Mesendoderm (in vitro differentiated cells): ENCODE measurements around the gene PDGFD.

Experiments used
- DNase-seq: peaks from one replicate; pipeline ENCODE4 v3.0.0; 2013
- H2AK5ac ChIP-seq: 2 replicates; pipeline ENCODE4 v1.6.1; 2013; ENCODE audit warnings: low read length, inconsistent platforms
- H2BK120ac ChIP-seq: 2 replicates; pipeline ENCODE4 v1.6.1; 2013; ENCODE audit warnings: low read depth, mild to moderate bottlenecking, low read length, moderate library complexity, mixed read lengths
- H2BK15ac ChIP-seq: replicated peaks from 2 replicates; pipeline ENCODE4 v1.6.1; 2013; ENCODE audit warnings: low read depth, mild to moderate bottlenecking, moderate library complexity
- H2BK5ac ChIP-seq: 2 replicates; pipeline ENCODE4 v1.6.1; 2013; ENCODE audit warnings: low read length, inconsistent platforms
- H3K18ac ChIP-seq: 2 replicates; pipeline ENCODE4 v1.6.1; 2013; ENCODE audit warnings: mild to moderate bottlenecking, low read length, mixed read lengths
- H3K23ac ChIP-seq: one replicate; pipeline ENCODE4 v1.6.1; 2013; ENCODE audit warnings: low read length
- H3K27ac ChIP-seq: 2 replicates; pipeline ENCODE4 v1.5.1; 2013; ENCODE audit warnings: low read depth, mild to moderate bottlenecking, inconsistent platforms, low read length, moderate library complexity
- H3K27me3 ChIP-seq: 2 replicates; pipeline ENCODE4 v1.6.1; 2013; ENCODE audit warnings: low read length, control low read depth, mild to moderate bottlenecking, inconsistent platforms; ENCODE audit not compliant: insufficient read depth, poor library complexity
- H3K36me3 ChIP-seq: 2 replicates; pipeline ENCODE4 v1.6.1; 2013; ENCODE audit warnings: low read length, inconsistent platforms; ENCODE audit not compliant: control insufficient read depth, insufficient read depth
- H3K4ac ChIP-seq: one replicate; pipeline ENCODE4 v1.6.1; 2013; ENCODE audit warnings: low read depth, mild to moderate bottlenecking, low read length, moderate library complexity
- H3K4me1 ChIP-seq: 2 replicates; pipeline ENCODE4 v1.6.1; 2013; ENCODE audit warnings: low read depth, low read length, inconsistent platforms; ENCODE audit not compliant: control insufficient read depth
- H3K4me2 ChIP-seq: 2 replicates; pipeline ENCODE4 v1.6.1; 2013; ENCODE audit warnings: low read length
- H3K4me3 ChIP-seq: 2 replicates; pipeline ENCODE4 v1.5.1; 2013; ENCODE audit warnings: mild to moderate bottlenecking, low read length
- H3K56ac ChIP-seq: one replicate; pipeline ENCODE4 v1.6.1; 2013; ENCODE audit warnings: low read length
- H3K79me1 ChIP-seq: 2 replicates; pipeline ENCODE4 v1.6.1; 2013; ENCODE audit warnings: low read length, inconsistent platforms
- H3K79me2 ChIP-seq: 2 replicates; pipeline ENCODE4 v1.6.1; 2013; ENCODE audit warnings: mild to moderate bottlenecking, low read length; ENCODE audit not compliant: control insufficient read depth, insufficient read depth
- H3K9ac ChIP-seq: 2 replicates; pipeline ENCODE4 v1.6.1; 2013; ENCODE audit warnings: low read length, inconsistent platforms
- H4K5ac ChIP-seq: one replicate; pipeline ENCODE4 v1.6.1; 2013; ENCODE audit warnings: low read length
- H4K8ac ChIP-seq: one replicate; pipeline ENCODE4 v1.6.1; 2013; ENCODE audit warnings: low read depth, mild to moderate bottlenecking, control low read depth, low read length, moderate library complexity
- WGBS: extraction: QIAGEN DNeasy Blood & Tissue Kit; methylation state at CpG from one replicate; pipeline ENCODE4 v1.1.7; 2013; ENCODE audit warnings: low lambda C conversion rate, missing lambda C conversion rate; ENCODE audit not compliant: insufficient coverage; ENCODE audit errors: extremely low coverage; 5-methylcytosine and 5-hydroxymethylcytosine counted together

PDGFD gene

DNA sequence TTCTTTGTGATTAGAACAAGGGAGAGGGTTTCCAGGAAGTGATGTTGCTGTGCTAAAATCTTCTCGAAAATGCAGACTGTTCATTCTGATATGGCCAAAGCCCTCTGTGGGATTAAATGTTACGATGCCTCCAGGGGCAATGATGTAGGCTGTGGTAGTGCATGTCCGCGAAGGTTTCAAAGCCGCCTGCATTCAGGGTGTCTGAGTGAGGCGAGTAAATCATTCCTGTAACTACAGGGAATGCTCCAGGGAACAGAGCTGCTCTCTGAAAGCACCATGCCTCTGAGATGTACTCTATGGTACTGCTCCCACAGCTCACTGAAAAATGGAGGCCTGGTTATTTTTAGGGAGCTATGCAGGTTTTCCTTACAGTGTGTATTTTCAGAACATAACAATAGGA lies 21.2 kb downstream of the PDGFD start:
- Histone ChIP-seq H2AK5ac (no peak overlapping the region), H3K4me2 (no peak overlapping the region)

DNA sequence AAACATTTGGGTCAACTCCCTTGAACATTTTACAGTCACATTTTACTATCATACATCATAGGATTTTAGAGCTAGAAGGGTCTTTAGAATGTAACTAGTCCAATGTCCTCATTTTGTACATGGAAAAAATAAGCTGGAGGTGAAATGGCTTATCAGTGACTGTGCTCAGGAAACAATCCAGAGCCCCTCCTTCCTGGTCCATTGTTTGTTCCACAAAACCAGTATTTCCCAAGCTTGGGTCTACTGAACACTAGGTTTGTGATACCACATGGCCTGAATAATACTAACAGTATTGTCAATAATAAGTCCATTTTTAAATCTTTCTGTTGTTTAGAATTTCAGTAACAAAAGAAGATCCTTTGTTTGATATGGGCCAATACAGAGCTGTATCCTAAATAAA lies 27.1 kb downstream of the PDGFD start:
- H3K4me3 ChIP-seq: no peak overlapping the region
- no peak overlapping the region for H4K8ac ChIP-seq
- H4K5ac ChIP-seq: no peak overlapping the region
- H3K18ac ChIP-seq: no peak overlapping the region
- H2BK5ac ChIP-seq: no peak overlapping the region
- H3K27me3 ChIP-seq: no peaks in the 10 kb centered on the region
- no peak overlapping the region for H3K23ac ChIP-seq
- no peak overlapping the region for H2AK5ac ChIP-seq
- H3K36me3 ChIP-seq: no peaks in the 10 kb centered on the region
- peaks cover 2% of the 10 kb centered on the region for H3K4me1 ChIP-seq
- no peak overlapping the region for H3K56ac ChIP-seq
- H2BK15ac ChIP-seq: no peak overlapping the region
- no peak for DNase-seq
- H3K79me2 ChIP-seq: no peaks in the 10 kb centered on the region
- H3K9ac ChIP-seq: no peak overlapping the region
- H3K27ac ChIP-seq: no peak overlapping the region
- H3K4me2 ChIP-seq: no peak overlapping the region
- H2BK120ac ChIP-seq: no peak overlapping the region
- H3K4ac ChIP-seq: no peak overlapping the region
- no peaks in the 10 kb centered on the region for H3K79me1 ChIP-seq

More for the DNA sequence above, 21.2 kb downstream of the PDGFD start:
- no peak overlapping the region for H2BK15ac ChIP-seq
- no peaks in the 10 kb centered on the region for H3K79me2 ChIP-seq
- no peak overlapping the region for H3K56ac ChIP-seq
- no peaks in the 10 kb centered on the region for H3K27me3 ChIP-seq
- no peaks in the 10 kb centered on the region for H3K36me3 ChIP-seq
- no peak overlapping the region for H3K27ac ChIP-seq
- no peak overlapping the region for H3K9ac ChIP-seq
- H2BK5ac ChIP-seq: no peak overlapping the region
- no peak overlapping the region for H2BK120ac ChIP-seq
- H4K5ac ChIP-seq: no peak overlapping the region
- DNase-seq: no peak
- no peaks in the 10 kb centered on the region for H3K4me1 ChIP-seq
- H3K4ac ChIP-seq: no peak overlapping the region
- WGBS: no CpG with 5 or more reads among the region's 6 CpGs
- no peak overlapping the region for H3K23ac ChIP-seq
- H4K8ac ChIP-seq: no peak overlapping the region
- H3K79me1 ChIP-seq: no peaks in the 10 kb centered on the region
- H3K4me3 ChIP-seq: no peak overlapping the region
- no peak overlapping the region for H3K18ac ChIP-seq

DNA sequence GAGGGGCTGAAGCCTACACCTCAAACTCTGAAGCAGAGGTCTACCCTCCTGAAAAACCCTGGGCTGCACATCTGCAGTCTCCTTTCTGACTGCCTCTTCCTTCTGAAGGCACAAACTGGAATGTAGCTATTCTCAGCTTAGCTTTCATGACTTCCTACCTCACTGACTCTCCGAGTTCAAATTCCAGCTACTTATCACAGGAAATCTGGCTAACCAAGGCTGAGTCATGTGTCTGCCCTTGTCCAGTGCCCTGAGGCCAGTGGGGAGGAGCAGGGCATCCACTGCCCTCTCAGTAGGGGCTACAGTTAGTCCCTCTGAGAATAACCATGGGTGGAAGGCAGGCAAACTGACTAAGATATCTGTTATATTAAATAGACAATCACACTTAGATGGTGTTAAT lies 29.2 kb downstream of the PDGFD start:
- Histone ChIP-seq H3K4me1 (peaks cover 2% of the 10 kb centered on the region), H2BK15ac (no peak overlapping the region), H3K4ac (no peak overlapping the region), H3K4me2 (no peak overlapping the region), H3K27ac (no peak overlapping the region), H2BK5ac (no peak overlapping the region), H4K8ac (no peak overlapping the region), H3K79me1 (no peaks in the 10 kb centered on the region), H3K4me3 (no peak overlapping the region), H3K36me3 (no peaks in the 10 kb centered on the region), H3K56ac (no peak overlapping the region), H3K18ac (peak overlapping the region; percentile 6), H3K79me2 (no peaks in the 10 kb centered on the region), H4K5ac (no peak overlapping the region), H3K23ac (no peak overlapping the region), H2BK120ac (no peak overlapping the region), H3K9ac (no peak overlapping the region), H2AK5ac (no peak overlapping the region), H3K27me3 (no peaks in the 10 kb centered on the region)
- WGBS: no CpG with 5 or more reads among the region's 1 CpG
- DNase-seq: peak; percentile 72

DNA sequence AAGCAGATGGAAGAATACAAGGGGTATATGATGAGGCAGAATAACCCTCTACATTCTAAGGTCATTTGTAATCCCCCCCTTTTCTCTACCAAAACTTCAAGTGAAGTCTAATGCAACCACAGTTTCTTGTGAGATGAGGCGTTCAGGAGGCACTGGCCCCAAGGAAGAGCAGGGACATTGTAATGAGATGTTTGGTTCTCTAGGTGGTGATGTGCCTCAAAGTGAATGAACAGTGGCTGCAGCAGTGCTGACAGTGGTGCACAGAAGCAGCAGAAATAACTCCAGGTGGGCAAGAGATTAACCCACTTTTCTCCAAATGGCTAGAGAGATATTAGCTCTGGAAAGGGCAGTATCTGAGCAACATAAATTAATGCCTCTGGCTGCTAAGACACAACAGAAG lies 33.8 kb downstream of the PDGFD start:
- H3K23ac ChIP-seq: no peak overlapping the region
- no peak overlapping the region for H4K5ac ChIP-seq
- H3K9ac ChIP-seq: no peak overlapping the region
- H2BK5ac ChIP-seq: no peak overlapping the region
- no peak overlapping the region for H2BK120ac ChIP-seq
- no peak overlapping the region for H3K4me3 ChIP-seq
- no peak overlapping the region for H3K56ac ChIP-seq
- DNase-seq: no peak
- H3K18ac ChIP-seq: no peak overlapping the region
- no peak overlapping the region for H3K27ac ChIP-seq
- no peak overlapping the region for H2BK15ac ChIP-seq
- H3K36me3 ChIP-seq: no peaks in the 10 kb centered on the region
- no peak overlapping the region for H3K4ac ChIP-seq
- H3K27me3 ChIP-seq: no peaks in the 10 kb centered on the region
- H2AK5ac ChIP-seq: no peak overlapping the region
- no peaks in the 10 kb centered on the region for H3K79me2 ChIP-seq
- no peak overlapping the region for H4K8ac ChIP-seq
- H3K79me1 ChIP-seq: no peaks in the 10 kb centered on the region
- WGBS: no CpG with 5 or more reads among the region's 1 CpG
- no peak overlapping the region for H3K4me2 ChIP-seq
- peaks cover 2% of the 10 kb centered on the region for H3K4me1 ChIP-seq

DNA sequence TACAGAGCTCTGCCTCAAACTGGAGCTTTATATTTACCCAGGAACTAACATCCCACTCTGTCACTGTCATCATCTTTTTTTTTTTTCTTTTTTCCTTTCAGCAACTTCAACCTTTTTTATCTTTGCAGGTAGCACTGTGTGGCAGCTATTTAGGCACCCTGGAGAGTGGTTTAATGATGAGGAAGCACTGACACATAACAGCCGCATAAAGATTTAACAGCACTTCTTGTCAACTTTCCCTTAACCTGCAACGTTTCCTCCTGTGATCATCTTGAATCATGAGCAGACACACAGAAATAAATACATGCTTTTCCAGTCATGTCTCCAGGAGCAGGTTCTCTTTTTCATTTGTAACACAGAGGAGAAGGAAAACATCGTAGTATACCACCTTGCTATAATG lies 34.8 kb downstream of the PDGFD start:
- no peak overlapping the region for H2BK15ac ChIP-seq
- WGBS: no CpG with 5 or more reads among the region's 3 CpGs
- H3K27ac ChIP-seq: no peak overlapping the region

DNA sequence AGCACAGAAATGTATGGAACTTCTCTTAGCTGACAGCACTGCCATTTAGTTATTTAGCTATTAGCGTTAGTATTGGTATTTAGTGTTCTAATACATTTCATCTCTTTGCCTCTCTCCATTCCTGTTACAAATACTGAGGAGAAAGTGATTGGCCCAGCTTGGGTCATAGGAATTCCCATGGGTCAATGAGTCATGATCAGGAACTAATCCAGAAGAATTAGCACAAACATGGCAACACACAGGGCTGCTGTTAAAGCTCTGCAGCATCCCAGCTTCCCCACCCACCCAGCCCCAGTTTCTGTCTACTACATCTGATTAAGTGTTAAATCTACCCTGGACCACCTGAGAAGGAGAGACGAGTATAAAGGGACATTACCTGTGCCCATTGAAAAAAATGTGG lies 36.1 kb downstream of the PDGFD start:
- peak; percentile 52 for DNase-seq
- Histone ChIP-seq H2BK5ac (no peak overlapping the region), H4K5ac (no peak overlapping the region), H3K4me2 (no peak overlapping the region), H2BK15ac (no peak overlapping the region), H2BK120ac (no peak overlapping the region), H3K18ac (no peak overlapping the region), H3K27me3 (no peaks in the 10 kb centered on the region), H3K4me3 (no peak overlapping the region), H3K23ac (no peak overlapping the region), H3K4me1 (no peaks in the 10 kb centered on the region), H4K8ac (no peak overlapping the region), H3K79me1 (no peaks in the 10 kb centered on the region), H3K79me2 (no peaks in the 10 kb centered on the region), H3K27ac (no peak overlapping the region), H3K36me3 (no peaks in the 10 kb centered on the region), H3K9ac (no peak overlapping the region), H3K4ac (no peak overlapping the region), H2AK5ac (no peak overlapping the region), H3K56ac (no peak overlapping the region)
- no CpG with 5 or more reads among the region's 2 CpGs for WGBS

More for the DNA sequence above, 34.8 kb downstream of the PDGFD start:
- no peaks in the 10 kb centered on the region for H3K27me3 ChIP-seq
- H3K79me2 ChIP-seq: no peaks in the 10 kb centered on the region
- no peak overlapping the region for H3K4me3 ChIP-seq
- no peak overlapping the region for H2BK5ac ChIP-seq
- no peak overlapping the region for H3K23ac ChIP-seq
- no peaks in the 10 kb centered on the region for H3K79me1 ChIP-seq
- no peak overlapping the region for H4K5ac ChIP-seq
- H3K18ac ChIP-seq: no peak overlapping the region
- no peak overlapping the region for H3K9ac ChIP-seq
- no peak overlapping the region for H3K56ac ChIP-seq
- H2BK120ac ChIP-seq: no peak overlapping the region
- no peaks in the 10 kb centered on the region for H3K4me1 ChIP-seq
- H3K4me2 ChIP-seq: no peak overlapping the region
- no peaks in the 10 kb centered on the region for H3K36me3 ChIP-seq
- no peak overlapping the region for H4K8ac ChIP-seq
- no peak overlapping the region for H3K4ac ChIP-seq
- no peak overlapping the region for H2AK5ac ChIP-seq
- DNase-seq: no peak
